Measurements from ENCODE around the gene COX5B. TPM values are rescaled to one million over a fixed set of nuclear protein-coding genes. Genes with fewer than 3 reads are reported as not detected.

The COX5B gene
- total RNA-seq, 4 donors from 2014 or later, result 206 to 427 (median 359) TPM

DNA sequence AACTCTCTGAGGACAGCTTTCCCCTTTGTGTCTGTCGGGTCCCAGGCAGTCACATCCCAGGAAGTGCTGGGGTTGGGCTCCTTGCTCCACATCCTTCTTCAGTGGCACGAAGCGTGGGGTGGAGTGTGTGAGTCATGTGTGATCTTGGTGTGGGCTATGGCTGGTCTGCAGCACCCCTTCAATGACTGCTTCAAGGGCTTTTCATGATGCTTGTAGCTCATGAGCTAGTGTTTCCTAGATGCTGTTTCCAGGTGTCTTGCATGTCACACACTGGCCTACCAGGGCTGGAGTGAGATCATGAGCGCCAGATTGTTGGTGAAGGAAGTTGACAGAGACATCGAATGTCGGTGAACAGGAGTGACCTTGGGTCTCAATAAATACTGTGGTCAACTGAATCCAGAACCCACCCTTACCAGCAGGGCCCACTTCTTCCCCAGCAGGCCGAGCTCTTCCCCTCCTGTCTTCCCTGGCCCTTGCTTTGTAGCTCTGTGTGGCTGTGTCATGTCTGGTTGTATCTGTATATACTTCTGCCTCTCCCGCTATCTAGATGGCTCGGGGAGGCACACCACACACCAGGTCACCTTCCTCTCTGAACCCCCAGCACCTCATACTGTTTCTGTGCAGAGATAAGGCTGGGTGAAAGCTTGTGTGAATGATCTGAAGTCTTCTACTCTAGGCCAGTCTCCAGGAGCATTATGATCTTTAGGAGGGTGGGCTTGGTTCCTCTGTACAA lies 27.5 kb downstream of the COX5B start:
- TF ChIP-seq, protein P1, sequence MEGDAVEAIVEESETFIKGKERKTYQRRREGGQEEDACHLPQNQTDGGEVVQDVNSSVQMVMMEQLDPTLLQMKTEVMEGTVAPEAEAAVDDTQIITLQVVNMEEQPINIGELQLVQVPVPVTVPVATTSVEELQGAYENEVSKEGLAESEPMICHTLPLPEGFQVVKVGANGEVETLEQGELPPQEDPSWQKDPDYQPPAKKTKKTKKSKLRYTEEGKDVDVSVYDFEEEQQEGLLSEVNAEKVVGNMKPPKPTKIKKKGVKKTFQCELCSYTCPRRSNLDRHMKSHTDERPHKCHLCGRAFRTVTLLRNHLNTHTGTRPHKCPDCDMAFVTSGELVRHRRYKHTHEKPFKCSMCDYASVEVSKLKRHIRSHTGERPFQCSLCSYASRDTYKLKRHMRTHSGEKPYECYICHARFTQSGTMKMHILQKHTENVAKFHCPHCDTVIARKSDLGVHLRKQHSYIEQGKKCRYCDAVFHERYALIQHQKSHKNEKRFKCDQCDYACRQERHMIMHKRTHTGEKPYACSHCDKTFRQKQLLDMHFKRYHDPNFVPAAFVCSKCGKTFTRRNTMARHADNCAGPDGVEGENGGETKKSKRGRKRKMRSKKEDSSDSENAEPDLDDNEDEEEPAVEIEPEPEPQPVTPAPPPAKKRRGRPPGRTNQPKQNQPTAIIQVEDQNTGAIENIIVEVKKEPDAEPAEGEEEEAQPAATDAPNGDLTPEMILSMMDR (IDR thresholded peaks at IDR 0.05), result no peak
- no peak for TF ChIP-seq POLR2A (IDR thresholded peaks at IDR 0.05)
- WGBS, 2 donors, result 87 to 90% methylated on average over 9 of the region's 9 CpGs
- DNase-seq (ENCODE audit: low spot score in 2 of 2), result no peak
- intact Hi-C loops (cut with DNase I; ENCODE audit: low total_unique reads), result no loop called here
- no peak overlapping the region for H3K4me3 ChIP-seq (ENCODE audit: low read depth, poor library complexity, severe bottlenecking)

- 66 to 70% methylated on average over 8 of the region's 8 CpGs for WGBS, 2 donors
- intact Hi-C loops (cut with DNase I; ENCODE audit: low total_unique reads), result no loop called here
- no peak for TF ChIP-seq POLR2A (IDR thresholded peaks at IDR 0.05)
- TF ChIP-seq, protein P1 (IDR thresholded peaks at IDR 0.05), result no peak
- no peak overlapping the region for H3K4me3 ChIP-seq (ENCODE audit: low read depth, poor library complexity, severe bottlenecking)
- DNase-seq (ENCODE audit: low spot score in 2 of 2), result no peak
Observed at GRCh38 chr2:97673915-97674283, 28.0 kb downstream of the COX5B start.

- H3K4me3 ChIP-seq (ENCODE audit: low read depth, poor library complexity, severe bottlenecking), result no peak overlapping the region
- intact Hi-C loops (cut with DNase I; ENCODE audit: low total_unique reads), result no loop called here
- no peak for DNase-seq (ENCODE audit: low spot score in 2 of 2)
- TF ChIP-seq POLR2A (IDR thresholded peaks at IDR 0.05), result no peak
- TF ChIP-seq, protein P1 (IDR thresholded peaks at IDR 0.05), result no peak
- 75 to 80% methylated on average over 5 of the region's 5 CpGs for WGBS, 2 donors
Observed at GRCh38 chr2:97675430-97676113, 29.7 kb downstream of the COX5B start.

DNA sequence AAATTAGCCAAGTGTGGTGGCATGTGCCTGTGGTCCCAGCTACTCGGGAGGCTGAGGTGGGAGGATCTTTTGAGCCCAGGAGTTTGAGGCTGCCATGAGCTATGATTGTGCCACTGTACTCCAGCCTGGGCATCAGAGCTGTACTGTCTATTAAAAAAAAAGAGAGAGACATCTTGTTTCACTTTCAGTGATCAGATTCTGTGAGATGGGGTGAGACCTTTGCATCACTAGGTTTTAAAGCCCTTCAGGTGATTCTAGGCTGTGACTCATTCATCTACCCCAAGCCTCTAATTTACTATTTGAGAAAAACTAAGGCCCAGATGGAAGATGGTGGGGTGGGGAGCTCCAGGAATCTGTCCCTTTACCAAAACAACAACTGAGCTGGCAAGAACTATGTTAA lies 30.8 kb downstream of the COX5B start:
- 95 to 100% methylated on average over 1 of the region's 1 CpG for WGBS, 2 donors
- TF ChIP-seq, protein P1 (IDR thresholded peaks at IDR 0.05), result no peak
- no peak for TF ChIP-seq POLR2A (IDR thresholded peaks at IDR 0.05)
- no peak overlapping the region for H3K4me3 ChIP-seq (ENCODE audit: low read depth, poor library complexity, severe bottlenecking)
- DNase-seq (ENCODE audit: low spot score in 2 of 2), result no peak
- intact Hi-C loops (cut with DNase I; ENCODE audit: low total_unique reads), result no loop called here

DNA sequence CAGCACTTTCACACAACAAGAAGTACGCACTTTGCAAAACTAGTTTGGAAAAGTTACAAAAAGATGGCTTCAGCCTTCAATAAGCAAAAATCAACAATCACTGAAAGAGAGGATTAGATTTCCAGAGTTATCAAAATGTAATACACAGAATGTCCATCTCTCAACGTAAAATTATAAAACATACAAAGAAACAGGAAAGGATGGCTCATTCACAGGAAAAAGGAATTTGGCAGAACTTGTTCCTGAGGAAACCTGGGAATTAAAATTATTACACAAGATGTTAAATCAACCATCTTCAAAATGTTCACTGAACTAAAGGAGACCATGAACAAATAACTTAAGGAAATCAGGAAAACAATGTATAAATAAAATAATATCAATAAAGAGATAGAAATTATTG lies 31.6 kb downstream of the COX5B start:
- intact Hi-C loops (cut with DNase I; ENCODE audit: low total_unique reads), result no loop called here
- WGBS, 2 donors, result 91% methylated on average over 2 of the region's 2 CpGs
- TF ChIP-seq POLR2A (IDR thresholded peaks at IDR 0.05), result no peak
- TF ChIP-seq, protein P1 (IDR thresholded peaks at IDR 0.05), result no peak
- DNase-seq (ENCODE audit: low spot score in 2 of 2), result no peak
- no peak overlapping the region for H3K4me3 ChIP-seq (ENCODE audit: low read depth, poor library complexity, severe bottlenecking)

Data from lower leg skin (tissue), 4 donors.